ENCODE data around the gene MBD2.

DNA sequence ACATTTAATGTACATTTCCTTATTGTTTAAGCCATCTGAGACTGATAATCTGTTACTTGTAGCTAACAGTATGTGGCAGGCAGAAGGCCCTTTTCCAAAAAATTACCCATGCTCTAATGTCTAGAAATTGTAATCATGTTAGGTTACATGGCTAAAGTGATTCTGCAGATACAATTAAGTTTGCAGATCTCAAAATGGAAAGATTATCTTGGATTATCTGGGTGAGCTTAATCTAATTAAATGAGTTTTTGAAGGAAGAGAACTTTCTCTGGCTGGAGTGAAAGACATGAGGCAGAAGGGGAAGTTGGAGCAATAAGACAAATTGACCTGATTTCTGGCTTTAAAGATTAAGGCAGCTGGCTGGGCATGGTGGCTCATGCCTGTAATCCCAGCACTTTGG, 76.3 kb downstream of the MBD2 start:
- no peak for TF ChIP-seq POLR2AphosphoS5 (IDR thresholded peaks at IDR 0.05; ENCODE audit: low read depth, low read length)
- TF ChIP-seq, protein P1, sequence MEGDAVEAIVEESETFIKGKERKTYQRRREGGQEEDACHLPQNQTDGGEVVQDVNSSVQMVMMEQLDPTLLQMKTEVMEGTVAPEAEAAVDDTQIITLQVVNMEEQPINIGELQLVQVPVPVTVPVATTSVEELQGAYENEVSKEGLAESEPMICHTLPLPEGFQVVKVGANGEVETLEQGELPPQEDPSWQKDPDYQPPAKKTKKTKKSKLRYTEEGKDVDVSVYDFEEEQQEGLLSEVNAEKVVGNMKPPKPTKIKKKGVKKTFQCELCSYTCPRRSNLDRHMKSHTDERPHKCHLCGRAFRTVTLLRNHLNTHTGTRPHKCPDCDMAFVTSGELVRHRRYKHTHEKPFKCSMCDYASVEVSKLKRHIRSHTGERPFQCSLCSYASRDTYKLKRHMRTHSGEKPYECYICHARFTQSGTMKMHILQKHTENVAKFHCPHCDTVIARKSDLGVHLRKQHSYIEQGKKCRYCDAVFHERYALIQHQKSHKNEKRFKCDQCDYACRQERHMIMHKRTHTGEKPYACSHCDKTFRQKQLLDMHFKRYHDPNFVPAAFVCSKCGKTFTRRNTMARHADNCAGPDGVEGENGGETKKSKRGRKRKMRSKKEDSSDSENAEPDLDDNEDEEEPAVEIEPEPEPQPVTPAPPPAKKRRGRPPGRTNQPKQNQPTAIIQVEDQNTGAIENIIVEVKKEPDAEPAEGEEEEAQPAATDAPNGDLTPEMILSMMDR (IDR thresholded peaks at IDR 0.05) = no peak
